Stimulated activated CD4-positive, alpha-beta T cell treated with anti-CD3 and anti-CD28 coated beads, Interleukin-2, amount 100 ng/mL, for 24 hours (primary cell): ENCODE measurements around the gene POU2F2.
"Not testable (repeated sequence)": the region's sequence is repeated elsewhere in the genome, so short reads cannot be mapped to it uniquely, and the experiment has no call there.

ENCODE experiments used
- DNase-seq, 2 donors: peaks; one replicate each; pipeline ENCODE4 v3.0.0-alpha.2; 2020

POU2F2 gene

DNA sequence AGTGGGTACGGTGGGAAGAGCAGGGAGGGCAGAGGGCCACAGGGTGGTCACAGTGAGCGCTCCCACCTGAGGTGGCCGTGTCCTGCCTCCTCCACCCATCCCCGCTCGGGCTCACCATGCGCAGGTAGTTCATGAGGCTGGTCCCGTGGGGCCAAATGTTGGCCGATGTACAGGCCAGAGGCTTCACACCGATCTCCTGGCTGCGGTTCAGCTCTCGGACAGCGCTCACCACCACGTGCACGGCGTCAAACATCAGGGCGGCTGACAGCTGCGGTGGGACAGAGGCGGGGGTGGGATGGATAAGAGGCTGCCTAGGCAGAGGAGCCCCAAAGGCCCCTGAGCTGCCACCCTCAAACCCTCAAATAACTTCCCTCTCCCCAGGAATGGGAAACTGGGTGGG, 78.0 kb downstream of the POU2F2 start:
- DNase-seq = no peak

DNA sequence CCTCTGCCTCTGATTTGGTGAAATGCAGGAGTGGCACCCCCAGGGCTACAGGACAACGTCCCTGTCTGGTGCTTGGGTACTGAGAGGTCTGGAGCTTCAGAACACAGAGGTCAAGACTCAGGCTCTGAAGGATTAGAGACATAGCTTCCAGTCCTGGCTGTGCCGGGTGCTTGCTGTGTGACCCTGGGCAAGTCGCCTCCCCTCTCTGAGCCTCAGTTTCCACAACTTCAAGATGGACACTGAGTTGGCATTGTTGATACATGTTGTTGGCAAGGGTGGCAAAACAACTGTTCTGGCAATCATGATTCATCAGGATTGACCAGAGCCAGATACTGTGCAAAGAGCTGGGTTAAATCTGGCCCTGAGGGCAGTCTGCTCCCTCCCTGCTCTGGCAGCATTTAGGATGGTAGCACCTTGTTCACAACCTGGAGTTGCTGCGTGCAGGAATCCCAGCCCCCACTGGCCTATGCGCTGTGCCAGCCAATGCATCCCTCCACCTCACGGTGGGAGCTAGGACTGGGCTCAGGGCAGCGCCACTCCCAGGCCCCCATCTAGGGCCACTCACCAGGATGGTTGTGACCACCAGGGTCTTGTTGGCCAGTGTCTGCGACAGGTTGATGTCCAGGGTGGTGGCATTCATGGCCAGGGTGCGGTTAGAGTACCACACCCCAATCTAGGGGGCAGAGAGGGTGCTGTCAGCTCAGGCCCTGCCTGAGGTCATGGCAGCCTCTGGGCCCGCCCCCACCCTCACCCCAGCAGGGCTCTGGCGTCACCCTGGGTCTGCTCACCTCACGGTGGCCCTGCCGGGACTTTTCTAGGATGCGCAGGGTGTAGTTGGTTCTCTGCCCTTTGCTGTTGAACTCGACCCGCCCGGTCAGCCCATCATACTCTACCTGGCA, 79.0 kb downstream of the POU2F2 start:
- no peak for DNase-seq

DNA sequence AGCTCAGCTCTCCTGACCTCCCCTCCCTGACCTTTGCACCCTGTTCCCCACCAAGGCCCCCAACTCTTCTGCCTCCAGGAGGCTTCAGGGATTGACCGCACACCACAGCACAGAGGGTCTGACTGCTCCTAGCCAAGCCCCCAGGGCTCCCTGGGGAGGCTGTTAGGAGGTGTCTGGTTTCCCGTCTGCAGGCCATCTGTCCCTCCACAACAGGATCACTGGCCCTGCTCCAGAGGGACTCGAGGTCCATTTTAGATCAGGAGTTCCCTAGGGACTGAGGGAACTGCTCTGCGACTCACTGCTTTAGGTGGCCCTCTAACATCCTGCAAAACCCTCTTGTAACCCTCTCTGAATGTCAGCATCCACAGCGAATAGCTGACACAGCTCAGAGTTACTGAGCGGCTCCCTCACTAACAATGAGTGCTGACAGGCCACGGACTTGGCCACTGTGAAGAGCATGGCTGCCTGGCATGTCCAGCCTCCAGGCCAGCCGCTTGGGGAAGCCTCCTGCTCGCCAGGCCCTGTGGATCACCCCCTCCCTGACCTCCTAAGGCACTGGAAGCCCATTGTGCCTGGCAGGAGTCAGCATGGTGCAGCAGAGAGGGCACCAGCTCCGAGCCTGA, 79.9 kb downstream of the POU2F2 start:
- DNase-seq = no peak

DNA sequence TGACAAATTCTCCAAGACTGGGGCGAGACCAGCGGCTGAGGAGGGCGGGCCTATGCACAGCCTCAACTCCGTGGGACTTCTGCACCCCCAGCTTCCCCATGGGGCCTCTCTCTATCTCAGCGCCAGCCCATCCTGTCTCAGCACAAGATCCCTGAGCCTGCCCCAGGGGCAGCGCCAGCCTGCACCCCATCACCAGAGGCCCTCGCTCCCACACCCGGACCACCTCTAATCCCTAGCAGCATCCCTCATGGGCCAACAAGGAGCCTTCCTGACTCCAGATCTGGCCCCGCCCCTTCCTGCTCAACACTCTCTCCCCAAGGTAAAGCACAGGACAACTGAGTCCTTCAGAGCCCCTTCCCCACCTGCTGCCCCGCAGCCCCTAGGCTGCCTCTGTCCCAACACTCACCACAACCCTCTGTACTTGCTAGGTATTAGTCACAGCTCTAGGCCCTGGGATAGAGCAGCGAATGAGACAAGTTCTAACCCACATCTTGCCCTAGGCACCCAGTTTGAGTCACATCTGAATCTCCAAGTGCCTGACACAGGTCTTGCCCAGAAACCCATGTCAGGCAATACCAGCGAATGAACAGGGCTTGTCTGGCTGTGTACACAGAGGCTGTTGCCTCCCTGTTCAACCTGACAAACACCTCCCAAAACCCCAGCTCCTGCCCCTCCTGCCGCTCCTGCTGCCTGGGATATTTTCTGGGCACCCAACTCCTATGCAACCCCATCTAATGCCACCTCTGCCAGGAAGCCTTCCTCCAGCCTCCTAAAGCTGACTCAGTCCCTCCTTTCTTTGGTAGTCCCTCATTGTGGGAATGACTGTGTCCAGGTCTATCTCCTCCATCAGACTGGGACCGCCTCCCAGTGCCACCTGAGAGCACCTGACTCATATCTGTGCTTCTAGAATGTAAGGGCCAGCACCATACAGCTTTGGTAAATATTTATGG, 80.8 kb downstream of the POU2F2 start:
- DNase-seq = peak in 1 of 2 donors; percentile 22

DNA sequence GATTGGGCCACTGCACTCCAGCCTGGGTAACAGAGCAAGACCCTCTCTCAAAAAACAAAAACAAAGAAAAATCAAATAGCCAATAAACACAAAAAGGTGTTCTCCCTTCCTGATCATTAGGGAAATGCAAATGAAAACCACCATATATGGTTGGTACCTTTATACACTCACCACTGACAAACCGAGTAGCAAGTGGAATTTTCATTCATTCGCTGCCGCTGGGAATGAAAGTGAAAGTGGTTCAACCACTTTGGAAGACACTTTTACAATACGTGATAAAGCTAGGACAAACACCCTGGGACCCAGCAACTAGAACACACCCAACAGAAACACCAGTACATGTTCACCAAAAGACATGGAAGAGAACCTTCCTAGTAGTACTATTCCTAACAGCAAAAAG, 83.3 kb downstream of the POU2F2 start:
- DNase-seq = no peak

DNA sequence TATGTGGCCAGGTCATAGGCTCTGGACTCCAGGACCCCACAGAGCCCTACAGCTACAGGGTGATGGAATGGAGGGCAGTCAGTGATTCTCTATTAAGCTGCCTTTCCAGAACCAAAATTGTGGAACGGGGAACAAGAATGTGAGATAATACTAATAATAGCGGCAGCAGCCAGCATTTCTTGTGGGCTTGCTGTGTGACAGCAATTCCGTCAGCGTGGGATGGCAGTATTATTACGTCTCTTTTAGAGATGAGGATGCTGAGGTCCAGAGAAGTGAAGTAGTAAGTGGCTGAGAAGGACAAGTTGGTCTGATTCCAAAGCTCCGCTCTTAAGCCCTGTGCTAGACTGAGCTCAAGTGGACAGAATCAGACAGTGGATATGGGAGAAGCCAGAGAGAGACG, 86.7 kb downstream of the POU2F2 start:
- no peak for DNase-seq

DNA sequence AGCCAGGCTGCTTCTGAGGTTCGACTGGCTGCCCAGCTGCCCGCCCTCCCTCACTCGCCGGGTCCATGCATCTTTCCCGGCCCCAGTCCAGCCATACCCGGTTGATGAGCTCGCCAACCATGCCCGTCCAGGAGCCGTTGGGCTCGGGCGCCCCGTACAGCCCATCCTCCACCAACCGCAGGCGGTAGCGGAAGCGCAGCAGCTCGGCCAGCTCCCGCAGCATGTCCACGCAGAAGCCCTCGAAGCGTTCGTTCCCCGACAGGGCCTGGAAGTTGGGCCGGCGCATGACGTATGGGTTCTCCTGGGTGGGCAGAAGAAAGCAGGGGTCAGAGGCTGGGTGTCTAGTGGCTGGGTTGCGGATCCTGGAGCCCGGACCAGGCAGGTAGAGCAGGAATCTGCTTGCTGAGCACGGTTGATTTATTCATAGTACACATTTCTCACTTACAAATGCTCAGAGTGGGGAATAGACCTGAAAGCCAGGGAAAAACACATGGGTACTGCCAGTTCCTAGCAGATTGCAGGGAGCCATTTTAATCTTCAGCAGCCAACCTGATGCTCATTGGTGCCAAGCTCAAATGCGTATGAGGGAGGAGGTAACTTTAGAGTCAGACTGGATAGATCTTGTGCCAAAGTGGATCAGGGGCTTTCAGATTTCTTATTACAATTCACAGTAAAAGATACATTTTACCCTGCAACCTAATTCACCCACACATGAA, 89.6 kb downstream of the POU2F2 start:
- DNase-seq = no peak

DNA sequence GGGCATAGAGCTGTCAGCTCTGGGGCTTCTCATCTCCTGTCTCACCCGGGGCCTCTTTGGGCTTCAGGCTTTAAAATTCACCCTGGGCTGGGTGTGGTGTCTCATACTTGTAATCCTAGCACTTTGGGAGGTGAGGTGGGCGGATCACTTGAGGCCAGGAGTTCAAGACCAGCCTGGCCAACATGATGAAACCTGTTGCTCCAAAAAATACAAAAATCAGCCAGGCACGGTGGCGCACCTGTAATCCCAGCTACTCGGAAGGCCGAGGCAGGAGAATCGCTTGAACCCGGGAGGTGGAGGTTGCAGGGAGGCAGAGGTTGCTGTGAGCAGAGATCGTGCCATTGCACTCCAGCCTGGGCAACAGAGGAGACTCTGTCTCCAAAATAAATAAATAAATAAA, 91.8 kb downstream of the POU2F2 start:
- DNase-seq = not testable (repeated sequence)

DNA sequence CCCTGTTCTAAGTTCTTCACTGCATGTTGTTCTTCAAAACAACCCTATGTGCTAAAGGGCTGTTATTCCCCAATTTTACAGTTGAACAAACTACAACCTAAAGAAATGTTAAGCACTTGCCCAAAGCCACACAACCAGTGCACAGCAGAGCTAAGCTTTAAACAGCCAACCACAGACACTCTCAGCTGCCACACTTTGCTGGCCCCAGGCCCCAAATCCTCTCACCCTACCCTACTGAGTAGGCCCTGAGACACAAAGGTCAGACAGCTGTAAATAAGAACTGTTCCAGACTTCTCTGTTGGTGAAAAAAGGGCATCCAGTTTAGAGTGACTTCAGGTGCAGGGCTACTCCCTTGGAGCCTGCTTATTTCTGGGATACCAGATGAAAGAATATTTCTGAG, 92.2 kb downstream of the POU2F2 start:
- DNase-seq = no peak

DNA sequence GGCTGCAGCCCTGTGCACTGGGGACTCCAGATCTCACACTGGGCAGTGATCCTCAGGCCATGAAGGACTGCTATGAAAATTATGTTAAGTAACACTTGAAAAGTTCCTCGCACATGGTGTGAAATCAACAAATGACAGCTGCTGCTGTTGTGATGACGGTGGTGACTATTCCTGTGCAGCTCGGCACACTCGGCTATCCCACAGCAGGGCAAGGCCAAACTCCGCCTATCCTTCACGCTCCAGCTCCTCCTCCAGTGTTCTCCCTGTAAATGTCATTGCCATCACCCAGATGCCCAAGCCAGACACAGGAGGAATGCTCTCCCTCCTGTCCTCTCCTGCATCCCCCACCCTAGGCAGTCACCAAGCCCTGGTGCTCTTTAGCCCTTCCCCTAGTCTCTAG, 93.6 kb downstream of the POU2F2 start:
- DNase-seq = no peak

DNA sequence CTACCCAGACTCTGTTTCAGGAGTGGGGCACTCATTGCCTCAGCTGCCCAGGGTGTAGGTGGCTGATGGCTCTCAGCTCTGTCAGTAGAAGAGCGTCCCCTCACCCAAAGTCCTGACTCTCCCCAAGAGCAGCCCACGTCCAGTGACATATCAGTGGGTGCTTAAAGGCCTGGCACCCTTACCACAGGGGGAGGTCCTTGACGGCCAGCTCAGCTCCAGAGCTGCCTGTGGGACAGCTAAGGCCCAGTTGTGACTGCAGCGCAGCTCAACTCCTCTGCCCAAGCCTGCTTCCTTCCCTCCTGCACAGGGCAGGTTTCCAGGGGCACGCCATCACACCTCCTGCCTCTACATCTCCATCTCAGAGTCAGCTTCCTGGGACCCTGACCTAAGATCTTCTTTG, 94.6 kb downstream of the POU2F2 start:
- no peak for DNase-seq
